Measurements from ENCODE around the gene FARP1. TPM values are rescaled to one million over a fixed set of nuclear protein-coding genes. Genes with fewer than 3 reads are reported as not detected.
"Not testable (repeated sequence)": the region's sequence is repeated elsewhere in the genome, so short reads cannot be mapped to it uniquely, and the experiment has no call there.

Gene FARP1
- total RNA-seq, 1 donor from 2014 or later: 86.7 TPM

DNA sequence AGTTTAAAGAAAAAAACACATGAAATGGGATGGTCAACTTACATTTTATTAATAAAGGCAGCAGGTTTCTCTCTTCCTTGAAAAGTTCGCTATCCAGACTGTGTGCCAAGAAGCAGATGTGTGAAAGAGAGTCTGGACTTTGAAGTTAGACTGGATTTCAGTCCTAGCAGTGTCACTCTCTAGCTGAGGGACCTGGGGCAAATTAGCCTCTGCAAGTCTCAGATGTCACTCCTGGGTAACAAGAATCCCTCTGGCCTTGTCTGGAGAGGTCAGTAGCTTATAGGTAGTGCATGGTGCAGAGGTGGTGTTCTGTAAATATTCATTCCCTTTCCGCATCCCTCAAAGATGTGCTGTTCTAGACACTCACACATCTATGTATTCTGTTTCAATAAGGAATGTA, 221.8 kb downstream of the FARP1 start:
- DNase-seq: no peak

DNA sequence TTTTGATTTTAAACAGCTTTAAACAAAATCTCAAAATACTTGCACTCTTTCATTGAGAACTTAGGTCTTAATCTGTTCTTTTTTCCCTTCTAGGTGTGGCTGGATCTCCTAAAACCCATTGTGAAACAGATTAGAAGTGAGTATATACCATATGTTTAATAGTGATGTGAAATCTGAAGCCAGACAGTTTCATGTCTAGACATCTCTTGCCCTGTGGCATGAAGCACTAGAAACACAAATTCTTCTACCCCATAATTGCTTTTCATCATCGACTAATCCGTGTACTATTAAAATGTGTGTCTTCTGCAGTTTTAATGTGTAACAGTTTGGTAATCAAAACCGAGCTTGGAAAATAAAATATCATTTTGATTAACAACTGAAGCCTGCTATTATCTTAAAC, 222.4 kb downstream of the FARP1 start:
- no peak for DNase-seq

DNA sequence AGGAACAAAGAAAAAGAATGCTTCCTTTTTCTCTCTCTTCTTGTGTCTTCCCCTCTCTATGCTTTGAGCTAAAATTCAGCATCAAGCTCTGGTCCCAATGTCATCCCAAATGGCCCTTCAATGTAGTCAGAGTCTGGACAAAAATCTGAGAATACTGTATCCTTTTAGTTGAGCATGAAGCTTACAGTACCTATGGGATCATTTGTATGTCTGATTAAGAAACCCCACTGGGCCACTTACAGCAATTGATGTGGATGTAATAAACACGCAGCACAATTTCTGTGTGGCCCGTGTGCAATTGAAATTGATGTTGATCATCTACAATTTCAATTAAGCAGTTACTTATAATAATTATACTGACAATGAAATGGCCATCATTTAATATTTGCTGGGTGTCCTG, 223.1 kb downstream of the FARP1 start:
- no peak for DNase-seq

DNA sequence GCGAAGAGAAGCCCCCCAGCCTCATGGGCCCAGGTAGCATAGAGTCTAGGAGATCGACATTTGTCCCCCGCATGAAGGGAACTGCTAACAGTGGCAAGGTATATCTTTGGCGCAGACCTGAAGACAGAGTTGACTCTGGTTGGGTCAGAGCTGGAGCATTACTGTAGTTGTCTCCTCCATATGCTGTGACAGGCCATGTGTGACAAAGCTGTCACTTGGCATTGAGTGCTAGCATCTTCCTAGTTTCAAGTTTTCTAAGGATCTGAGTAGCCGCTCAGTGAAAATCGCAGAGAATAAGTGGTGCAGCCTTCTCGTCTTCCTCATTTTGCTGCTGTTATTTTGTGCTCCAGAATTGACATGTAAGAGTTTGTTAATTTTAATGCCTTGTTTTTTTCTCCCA, 223.5 kb downstream of the FARP1 start:
- DNase-seq: no peak

DNA sequence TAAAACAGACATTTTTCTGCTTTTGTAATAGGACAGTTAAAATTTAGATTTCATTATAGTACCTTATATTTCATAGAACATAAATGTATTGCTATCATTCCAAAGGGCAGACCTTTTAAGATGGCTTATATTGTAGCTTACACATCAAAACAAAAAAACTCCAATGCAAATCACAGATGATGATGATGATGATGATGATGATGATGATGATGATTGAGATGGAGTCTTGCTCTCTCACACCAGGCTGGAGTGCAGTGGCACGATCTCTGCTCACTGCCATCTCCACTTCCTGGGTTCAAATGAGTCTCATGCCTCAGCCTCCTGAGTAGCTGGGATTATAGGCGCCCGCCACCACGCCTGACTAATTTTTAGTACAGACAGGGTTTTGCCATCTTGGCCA, 224.1 kb downstream of the FARP1 start:
- no peak for DNase-seq

DNA sequence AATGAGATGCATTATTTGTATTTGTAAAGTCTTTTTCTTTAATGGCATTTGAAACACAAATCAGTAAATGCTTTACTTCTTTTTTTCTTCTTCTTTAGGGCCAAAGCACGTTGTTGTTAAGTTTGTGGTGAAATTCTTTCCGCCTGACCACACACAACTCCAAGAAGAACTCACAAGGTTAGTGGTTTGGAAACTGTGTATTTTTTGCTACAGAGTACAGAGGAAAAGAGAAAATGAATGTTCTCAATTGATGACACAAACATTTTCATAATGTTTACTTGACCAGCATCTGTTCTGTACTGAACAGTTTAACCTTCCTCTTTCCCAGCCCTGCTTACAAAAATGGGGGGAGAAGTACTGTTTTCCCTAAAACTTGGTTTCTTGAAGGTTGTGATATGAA, 225.1 kb downstream of the FARP1 start:
- no peak for DNase-seq

DNA sequence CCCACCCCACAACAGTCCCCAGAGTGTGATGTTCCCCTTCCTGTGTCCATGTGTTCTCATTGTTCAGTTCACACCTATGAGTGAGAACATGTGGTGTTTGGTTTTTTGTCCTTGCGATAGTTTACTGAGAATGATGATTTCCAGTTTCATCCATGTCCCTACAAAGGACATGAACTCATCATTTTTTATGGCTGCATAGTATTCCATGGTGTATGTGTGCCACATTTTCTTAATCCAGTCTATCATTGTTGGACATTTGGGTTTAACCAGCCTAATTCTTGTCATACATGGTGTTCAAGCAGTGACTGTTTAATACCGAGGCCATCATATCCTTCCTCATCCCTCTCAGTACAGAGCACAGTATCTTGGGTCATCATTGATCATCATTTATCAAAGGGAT, 226.6 kb downstream of the FARP1 start:
- DNase-seq: not testable (repeated sequence)

DNA sequence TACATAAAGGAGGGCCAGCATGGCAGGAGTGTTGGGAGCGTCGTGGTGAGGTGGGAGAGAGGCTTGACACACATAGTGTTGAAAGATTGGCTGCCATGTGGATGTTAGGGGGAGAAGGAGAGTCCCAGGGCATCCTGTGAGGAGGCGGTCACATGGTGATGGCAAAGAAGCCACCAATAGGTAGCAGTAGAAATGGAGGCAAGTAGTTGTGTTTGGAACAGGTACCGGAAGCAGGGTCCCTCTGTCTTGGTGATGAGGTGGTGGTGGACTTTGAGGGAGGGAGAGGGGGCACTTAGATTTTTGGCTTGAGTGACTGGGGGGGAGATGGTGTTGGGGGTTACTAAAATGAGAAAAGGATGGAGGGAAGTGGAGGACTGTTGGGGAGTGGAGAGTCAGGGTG, 227.4 kb downstream of the FARP1 start:
- DNase-seq: no peak

DNA sequence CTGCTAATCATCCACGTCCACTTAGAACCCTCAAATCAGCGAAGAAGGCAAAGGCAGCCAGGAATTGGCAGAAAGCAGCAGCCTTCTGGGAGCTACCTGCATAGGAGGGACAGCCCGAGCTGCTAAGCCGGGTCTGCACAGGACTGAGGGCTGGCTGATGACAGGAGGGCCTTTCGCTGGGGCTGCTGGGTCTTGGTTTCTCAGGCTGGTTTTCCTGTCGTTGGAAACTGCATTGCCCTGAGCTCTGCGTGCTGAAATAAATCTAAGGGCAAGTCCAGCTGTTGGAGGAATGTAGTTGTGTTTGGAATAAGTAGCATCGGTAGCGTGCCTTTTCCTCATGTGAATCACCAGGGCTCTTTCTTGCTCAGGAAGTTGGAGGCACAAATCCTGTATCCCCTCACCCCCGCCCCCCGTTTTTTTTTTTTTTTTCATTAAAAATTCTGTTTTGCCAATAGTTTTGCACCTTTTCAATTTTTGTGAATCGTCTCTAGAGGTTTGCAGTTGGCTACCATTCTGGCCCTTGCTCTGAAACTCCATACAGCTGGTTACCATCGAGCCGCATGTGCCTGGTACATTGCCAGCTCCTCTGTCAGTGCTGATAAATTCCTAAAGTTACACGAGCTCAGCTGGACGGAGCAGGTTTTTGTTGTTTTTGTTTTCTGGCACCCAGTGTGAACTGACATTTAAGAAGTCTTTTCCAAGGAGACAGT, 228.1 kb downstream of the FARP1 start:
- no peak for DNase-seq

DNA sequence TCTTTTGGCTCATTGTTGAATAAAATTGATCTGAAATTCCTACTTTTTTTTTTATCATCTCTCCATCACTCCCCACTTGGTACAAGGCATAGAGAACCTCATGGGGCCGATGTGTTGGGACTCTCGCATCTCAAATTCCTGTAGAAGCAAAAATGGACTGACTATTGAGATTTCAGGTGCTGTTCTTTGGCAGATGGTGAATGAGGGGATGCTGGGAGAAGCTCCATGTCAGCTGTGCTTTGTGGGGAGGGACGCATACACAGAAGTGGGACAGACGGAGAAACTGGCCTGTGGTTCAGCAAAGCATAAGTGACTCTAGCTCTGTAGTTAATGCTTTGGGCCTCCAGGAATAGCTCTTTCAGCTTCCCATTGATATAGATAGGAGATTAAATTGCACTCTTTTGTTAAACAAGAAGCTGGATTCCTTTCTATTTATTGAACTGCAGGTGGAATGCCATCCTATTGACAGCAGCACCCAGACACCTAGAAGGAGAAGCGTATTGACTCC, 228.7 kb downstream of the FARP1 start:
- no peak for DNase-seq

DNA sequence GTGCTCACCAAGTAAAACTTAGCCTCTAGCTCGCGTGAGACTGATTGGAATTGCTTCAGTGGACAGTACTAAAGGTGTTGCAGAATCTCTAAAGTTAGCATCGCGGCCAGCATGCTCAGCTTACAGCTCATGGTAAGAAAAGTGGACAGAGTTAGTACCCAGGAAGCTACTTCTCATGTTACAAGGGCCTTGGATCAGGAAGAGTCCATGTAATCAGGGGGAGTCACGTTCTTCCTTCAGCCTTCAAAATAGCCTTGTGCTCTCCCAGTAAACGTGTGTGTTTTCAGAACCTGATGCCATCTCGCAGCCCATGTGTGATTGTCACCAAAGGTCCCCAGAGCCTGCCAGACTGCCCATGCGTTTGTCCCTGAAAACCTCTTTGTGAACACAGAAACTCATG, 230.0 kb downstream of the FARP1 start:
- DNase-seq: no peak

DNA sequence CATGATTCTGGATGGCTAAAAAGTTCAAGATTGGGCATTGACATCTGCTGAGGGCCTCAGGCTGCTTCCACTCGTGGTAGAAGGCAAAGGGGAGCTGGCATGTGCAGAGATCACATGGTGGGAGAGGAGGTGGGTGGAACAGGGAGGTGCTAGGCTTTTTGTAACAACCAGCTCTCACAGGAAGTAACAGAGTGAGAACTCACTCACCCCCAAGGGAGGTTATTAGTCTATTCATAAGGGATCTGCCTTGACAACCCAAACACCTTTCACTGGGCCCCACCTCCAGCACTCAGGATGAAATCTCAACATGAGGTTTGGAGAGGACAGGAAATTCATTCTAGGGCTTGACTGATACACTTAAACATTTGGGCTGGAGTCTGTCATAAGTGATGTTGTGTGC, 231.9 kb downstream of the FARP1 start:
- DNase-seq: no peak

DNA sequence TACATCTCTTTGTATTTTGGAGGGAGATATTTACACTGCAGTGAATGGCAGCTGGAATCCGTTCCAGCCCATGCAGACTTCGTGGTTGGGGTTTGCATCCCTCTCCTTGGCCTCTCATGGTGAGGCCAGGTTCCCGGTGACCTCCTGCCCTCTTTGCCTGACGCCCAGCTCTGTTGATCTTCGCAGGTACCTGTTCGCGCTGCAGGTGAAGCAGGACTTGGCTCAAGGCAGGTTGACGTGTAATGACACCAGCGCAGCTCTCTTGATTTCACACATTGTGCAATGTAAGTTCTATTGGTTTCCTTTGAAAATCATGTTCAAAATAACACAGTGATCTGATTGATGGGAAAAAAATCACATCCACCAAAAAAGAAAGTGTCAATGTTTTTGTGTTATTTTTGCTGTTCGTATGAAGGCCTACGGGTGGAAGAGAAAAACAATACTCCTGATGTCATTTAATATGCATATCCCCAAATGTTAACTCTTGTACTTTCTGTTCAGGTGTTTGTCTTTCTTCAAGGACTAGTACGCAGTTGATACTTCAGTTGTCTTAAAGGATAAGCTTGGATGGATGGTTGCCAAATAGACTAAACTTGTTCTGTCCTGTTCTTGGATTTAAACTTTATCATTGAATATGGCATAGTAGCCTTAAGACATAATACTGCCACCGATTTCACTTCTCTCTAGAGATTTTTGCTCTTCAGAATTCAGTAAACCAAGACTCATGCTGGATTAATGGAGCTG, 234.9 kb downstream of the FARP1 start:
- DNase-seq: no peak

DNA sequence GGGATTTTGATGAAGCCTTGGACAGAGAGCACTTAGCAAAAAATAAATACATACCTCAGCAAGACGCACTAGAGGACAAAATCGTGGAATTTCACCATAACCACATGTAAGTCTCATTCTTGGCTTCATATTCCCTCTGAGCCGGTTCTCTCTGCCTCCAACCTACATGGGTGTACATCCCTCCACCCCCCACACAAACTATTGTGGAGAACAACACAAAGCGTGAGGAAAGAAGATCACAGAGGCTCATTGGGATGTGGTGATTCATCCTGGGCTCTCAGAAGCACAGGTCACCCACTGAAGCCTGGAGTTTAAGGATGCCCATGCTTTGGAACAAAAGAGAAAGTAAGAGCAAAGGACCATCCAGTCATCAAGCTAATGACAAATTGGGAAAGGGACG, 241.8 kb downstream of the FARP1 start:
- DNase-seq: no peak

DNA sequence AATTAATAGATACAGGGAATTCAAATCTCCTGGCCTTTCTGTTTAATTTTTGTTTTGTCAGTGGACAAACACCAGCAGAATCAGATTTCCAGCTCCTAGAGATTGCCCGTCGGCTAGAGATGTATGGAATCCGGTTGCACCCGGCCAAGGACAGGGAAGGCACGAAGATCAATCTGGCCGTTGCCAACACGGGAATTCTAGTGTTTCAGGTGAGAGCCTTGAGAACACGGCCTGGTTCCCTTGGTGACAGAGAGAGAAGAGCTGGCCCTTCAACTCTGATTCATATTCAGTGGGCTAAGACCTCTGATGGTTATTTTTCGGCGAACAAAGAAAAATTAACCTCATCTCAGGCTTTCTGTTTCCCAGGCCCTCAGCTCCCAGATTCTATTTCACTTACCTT, 242.7 kb downstream of the FARP1 start:
- DNase-seq: no peak

DNA sequence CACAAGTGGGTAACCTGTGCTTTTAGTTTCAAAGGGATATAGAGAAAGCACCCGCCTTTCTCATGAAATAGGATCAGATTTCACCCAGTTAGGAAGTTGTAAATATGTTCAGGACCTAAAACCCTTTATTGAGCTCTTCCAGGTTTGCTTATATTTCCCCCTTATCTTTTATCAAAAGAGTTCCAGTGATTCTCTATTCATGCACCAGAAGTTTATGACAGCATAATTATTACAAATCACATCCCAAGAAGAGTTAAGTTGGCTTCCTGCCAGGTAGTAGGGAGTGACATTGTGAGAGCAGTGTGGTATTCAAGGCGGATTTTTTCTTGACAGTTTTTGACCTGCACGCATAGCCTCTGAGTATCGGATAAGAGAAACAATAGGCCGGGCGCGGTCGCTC, 243.7 kb downstream of the FARP1 start:
- no peak for DNase-seq

DNA sequence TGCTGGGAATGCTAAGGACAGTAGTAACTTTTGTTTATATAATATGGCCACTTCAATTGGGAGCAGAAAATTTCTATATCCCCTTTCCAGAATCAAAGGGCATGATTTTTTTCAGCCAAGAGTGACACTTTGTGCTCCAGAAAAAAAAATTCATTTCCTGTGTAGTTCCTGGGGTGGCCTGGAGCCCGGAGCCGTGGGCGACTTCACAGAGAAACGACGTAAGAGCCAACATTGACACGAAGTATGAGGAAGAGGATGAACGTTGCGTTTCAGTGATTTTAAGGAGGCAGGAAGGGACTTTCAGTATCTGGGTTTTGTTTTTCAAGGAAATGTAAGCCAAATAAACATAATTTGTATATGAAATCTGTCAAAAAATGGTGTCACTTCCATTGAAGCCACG, 246.4 kb downstream of the FARP1 start:
- DNase-seq: no peak

DNA sequence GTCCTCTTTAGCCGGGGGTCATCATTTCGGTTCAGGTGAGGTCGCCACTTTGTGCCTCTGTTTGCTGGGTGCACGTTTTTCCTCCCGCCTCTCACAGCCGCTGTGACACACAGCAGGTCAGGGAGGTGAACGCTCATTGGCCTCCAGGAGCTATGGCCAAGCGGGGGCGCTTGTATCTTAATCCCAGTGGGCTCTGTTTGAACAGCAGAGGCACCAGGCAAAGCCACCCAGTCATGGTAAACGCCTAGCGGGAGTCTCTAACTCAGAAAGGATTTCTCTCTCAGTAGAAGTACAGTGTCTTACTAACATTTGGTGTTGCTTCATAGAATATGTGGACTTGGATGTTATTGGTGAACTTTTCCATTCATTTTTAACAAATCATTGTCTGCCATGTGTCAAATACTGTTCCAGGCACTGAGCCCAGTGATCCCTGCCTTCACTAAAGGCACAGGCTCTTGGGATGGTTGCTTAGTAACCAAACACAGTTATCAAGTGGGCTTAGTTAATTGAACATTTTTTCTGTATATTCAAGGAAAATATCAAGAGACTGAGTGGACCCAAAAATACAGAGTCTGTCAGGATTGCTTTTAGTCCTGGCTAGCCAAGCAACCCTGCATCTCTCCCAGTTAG, 247.3 kb downstream of the FARP1 start:
- DNase-seq: no peak

DNA sequence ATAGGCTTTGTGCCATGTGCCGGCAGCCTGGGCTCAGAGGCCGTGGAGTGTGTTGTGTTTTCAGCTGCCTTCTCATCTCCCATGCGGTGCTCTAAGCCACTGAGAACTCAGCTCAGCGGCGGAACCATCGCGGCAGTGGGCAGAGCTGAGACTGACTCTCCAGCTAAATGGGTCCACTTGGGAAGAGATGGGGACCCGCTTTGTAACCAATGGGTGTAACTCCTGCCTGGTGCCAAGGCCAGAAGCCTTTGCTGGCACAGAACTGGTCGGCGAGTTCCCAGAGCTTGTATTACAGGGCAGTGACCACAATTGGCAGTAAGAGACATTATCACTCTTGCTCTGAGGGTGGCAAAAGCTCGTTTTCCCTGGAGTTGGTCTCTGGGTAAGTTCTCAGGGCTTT, 251.0 kb downstream of the FARP1 start:
- no peak for DNase-seq

DNA sequence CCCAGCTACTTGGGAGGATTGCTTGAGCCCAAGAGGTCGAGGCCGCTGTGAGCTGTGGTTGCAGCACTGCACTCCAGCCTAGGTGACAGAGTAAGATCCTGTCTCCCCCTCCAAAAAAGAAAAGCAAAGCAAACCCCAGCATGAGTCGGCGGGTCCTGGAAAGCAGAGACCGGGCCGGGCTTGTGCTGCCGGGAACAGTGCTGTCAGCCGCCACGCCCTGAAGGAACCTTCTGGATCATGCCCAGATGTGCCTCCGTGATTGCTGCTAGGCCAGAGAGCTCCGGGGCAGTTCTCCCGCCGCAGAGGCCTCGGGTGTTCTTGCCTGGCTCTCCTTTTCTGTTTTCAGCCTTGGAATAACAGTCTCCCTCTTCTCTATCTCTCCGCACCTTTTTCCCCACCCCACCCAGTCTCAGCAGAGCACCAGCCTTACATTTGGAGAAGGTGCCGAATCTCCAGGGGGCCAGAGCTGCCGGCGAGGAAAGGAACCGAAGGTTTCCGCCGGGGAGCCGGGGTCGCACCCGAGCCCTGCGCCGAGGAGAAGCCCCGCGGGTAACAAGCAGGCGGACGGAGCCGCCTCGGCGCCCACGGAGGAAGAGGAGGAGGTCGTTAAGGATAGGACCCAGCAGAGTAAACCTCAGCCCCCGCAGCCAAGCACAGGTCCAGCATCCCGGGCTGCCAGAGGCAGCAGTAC, 252.1 kb downstream of the FARP1 start:
- no peak for DNase-seq

DNA sequence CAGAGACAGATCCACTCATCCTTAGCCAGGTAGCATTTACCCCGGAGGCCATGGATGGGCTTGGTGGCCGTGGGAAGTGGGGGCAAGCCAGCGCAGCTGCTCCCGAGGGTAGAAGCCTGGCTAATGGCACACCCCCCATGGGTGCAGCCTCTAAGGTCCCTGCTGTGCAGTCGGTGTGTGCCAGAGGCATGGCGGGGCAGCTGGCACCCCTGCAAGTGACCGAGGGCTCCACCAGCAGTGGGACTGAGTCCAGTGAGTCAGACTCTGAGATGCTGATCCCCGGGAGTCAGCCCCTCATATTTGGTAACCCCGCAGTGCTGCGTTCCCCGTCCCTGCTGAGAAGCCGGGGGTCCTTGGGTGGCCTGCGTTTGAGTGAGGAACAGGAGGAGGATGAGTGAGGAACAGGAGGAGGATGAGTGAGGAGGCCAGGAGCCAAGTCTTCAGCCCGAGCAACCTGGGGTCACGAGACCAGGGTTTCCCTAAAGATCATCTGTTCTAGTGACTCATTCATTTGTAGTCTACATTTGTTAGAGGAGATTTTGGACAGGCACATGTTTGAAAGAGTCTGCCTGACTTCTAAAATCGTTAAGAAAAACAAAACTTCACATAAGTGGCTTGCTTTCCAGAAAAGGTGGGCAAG, 253.3 kb downstream of the FARP1 start:
- no peak for DNase-seq

DNA sequence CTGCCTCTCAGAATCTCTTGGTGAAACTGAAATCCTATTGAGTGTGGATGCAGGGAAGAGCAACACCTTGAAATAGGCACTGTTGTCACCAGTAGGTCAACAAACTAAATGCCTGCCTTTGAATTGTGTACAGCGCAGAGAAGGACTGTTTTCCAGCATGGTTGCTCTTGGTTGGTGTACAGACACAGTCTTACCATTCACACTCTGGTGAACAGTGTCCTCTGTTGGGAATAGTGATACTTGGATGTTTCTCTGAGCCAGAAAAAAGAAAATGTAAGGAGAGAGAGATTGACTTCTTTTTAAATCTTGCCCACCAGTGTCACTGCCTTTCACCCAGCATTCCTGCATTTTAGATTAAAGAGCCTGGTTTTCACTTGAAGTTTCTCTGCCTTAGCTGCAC, 254.3 kb downstream of the FARP1 start:
- no peak for DNase-seq

DNA sequence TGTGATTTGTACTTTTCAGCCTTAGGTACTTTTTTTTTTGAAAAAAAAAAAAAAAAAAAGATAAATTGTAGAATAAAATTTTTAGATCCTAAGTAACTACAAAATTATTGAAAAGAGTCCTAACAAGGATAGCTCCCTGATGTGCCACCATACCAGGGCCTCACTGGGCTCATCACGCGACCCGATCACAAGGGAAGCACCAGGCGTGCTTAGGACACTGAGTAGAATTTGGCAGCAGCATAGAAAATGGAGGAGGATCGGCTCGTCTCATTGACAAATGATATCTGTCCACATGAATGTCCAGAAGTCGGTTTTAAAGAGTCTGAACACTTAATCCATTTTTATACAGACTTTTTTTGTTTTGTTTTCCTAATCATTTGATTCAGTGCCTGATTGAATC, 255.0 kb downstream of the FARP1 start:
- DNase-seq: no peak

Measured in occipital lobe (tissue), 2 donors.